RWPE2 (cell line): Measurements from ENCODE around the gene ITGA2B.
"Not testable (repeated sequence)": the region's sequence is repeated elsewhere in the genome, so short reads cannot be mapped to it uniquely, and the experiment has no call there.

Source experiments
- ATAC-seq: fragments of 200-7000 bp; cut with Tn5 transposase; 3 replicates; pipeline ENCODE4 v1.9.1; 2021; ENCODE audit warnings: low read depth
- DNase-seq: peaks from one replicate; pipeline ENCODE4 v3.0.0-alpha.2; 2020; ENCODE audit warnings: low spot score
- H3K27ac ChIP-seq: fragments of 450-650 bp; 2 replicates; pipeline ENCODE4 v1.5.1; 2017; ENCODE audit warnings: mild to moderate bottlenecking; ENCODE audit not compliant: poor library complexity, severe bottlenecking
- H3K27me3 ChIP-seq: fragments of 250-450 bp; sonication (Bioruptor Pico); 2 replicates; pipeline ENCODE4 v1.5.1; 2021; ENCODE audit warnings: mild to moderate bottlenecking, moderate library complexity; ENCODE audit not compliant: insufficient read depth, poor library complexity, severe bottlenecking
- H3K36me3 ChIP-seq: fragments of 250-450 bp; sonication (Bioruptor Pico); 2 replicates; pipeline ENCODE4 v1.5.1; 2020; ENCODE audit warnings: low read depth, mild to moderate bottlenecking, moderate library complexity
- H3K4me1 ChIP-seq: fragments of 250-450 bp; sonication (Bioruptor Pico); 2 replicates; pipeline ENCODE4 v1.5.1; 2021; ENCODE audit warnings: mild to moderate bottlenecking, moderate library complexity; ENCODE audit not compliant: insufficient read depth, poor library complexity, severe bottlenecking
- H3K4me3 ChIP-seq: fragments of 250-450 bp; sonication (Bioruptor Pico); 2 replicates; pipeline ENCODE4 v1.5.1; 2021; ENCODE audit warnings: mild to moderate bottlenecking, moderate library complexity; ENCODE audit not compliant: severe bottlenecking
- H3K9me3 ChIP-seq: fragments of 250-450 bp; sonication (Bioruptor Pico); 2 replicates; pipeline ENCODE4 v1.5.1; 2021; ENCODE audit warnings: mild to moderate bottlenecking, moderate library complexity; ENCODE audit not compliant: severe bottlenecking
- CTCF ChIP-seq: fragments of 450-650 bp; IDR thresholded peaks from one replicate; pipeline ENCODE4 v1.5.1; 2017; ENCODE audit warnings: mild to moderate bottlenecking, moderate library complexity; ENCODE audit not compliant: poor library complexity, severe bottlenecking

The ITGA2B gene

GRCh38 chr17:44346064-44346844, 43.2 kb downstream of the ITGA2B start:
- no peaks in the 10 kb centered on the region for H3K9me3 ChIP-seq
- peak overlapping the region; percentile 61 for H3K27ac ChIP-seq
- TF ChIP-seq CTCF = peak; percentile 49
- ATAC-seq = no peak
- H3K4me1 ChIP-seq = peaks cover 19% of the 10 kb centered on the region
- H3K36me3 ChIP-seq = peaks cover 12% of the 10 kb centered on the region; the same call in 1 of the 2 replicates
- no peaks in the 10 kb centered on the region for H3K27me3 ChIP-seq
- peak overlapping the region; percentile 68 for H3K4me3 ChIP-seq
- DNase-seq = no peak

GRCh38 chr17:44345454-44346026, 43.9 kb downstream of the ITGA2B start:
- ATAC-seq = peak; percentile 15
- Histone ChIP-seq H3K36me3 (0 out of 2 replicates have a peak, but pooled peaks cover 5% of the 10 kb centered on the region), H3K27ac (peak overlapping the region; percentile 61), H3K4me1 (peaks cover 19% of the 10 kb centered on the region), H3K4me3 (peak overlapping the region; percentile 68), H3K27me3 (no peaks in the 10 kb centered on the region), H3K9me3 (no peaks in the 10 kb centered on the region)
- DNase-seq = no peak
- peak; percentile 71 for TF ChIP-seq CTCF

GRCh38 chr17:44344939-44345453, 44.5 kb downstream of the ITGA2B start, which contains the start of gene GRN:
Gene GRN, plus strand, starts transcription at chr17:44345302. Its CDS starts 3,863 bp downstream, at chr17:44349165.
- Histone ChIP-seq H3K27me3 (no peaks in the 10 kb centered on the region), H3K36me3 (0 out of 2 replicates have a peak, but pooled peaks cover 3% of the 10 kb centered on the region), H3K27ac (peak within 1 kb of the TSS; percentile 61), H3K4me3 (peak within 1 kb of the TSS; percentile 68), H3K4me1 (peaks cover 19% of the 10 kb centered on the region), H3K9me3 (no peaks in the 10 kb centered on the region)
- TF ChIP-seq CTCF = no peak
- ATAC-seq (peak; percentile 96), DNase-seq (peak; percentile 96)

- Histone ChIP-seq H3K4me1 (peaks cover 16% of the 10 kb centered on the region), H3K9me3 (no peaks in the 10 kb centered on the region), H3K36me3 (no peaks in the 10 kb centered on the region), H3K4me3 (no peak overlapping the region), H3K27me3 (no peaks in the 10 kb centered on the region), H3K27ac (no peak overlapping the region)
- ATAC-seq (no peak), DNase-seq (no peak)
- TF ChIP-seq CTCF = no peak
These were observed 45.8 kb downstream of the ITGA2B start for GRCh38 chr17:44343510-44344209.

- not testable (repeated sequence) for H3K4me1 ChIP-seq, H3K27ac ChIP-seq, H3K36me3 ChIP-seq, ATAC-seq, H3K27me3 ChIP-seq, DNase-seq, H3K4me3 ChIP-seq, H3K9me3 ChIP-seq
These were observed 48.9 kb downstream of the ITGA2B start for GRCh38 chr17:44340553-44340952.
